GM23338 (cell line): Measurements from ENCODE around the gene BAAT.

Source experiments
- CREB1 ChIP-seq: fragments of 250-450 bp; sonication (Bioruptor Pico); IDR thresholded peaks from 2 replicates; pipeline ENCODE4 v1.5.0; 2020; ENCODE audit warnings: low read depth, mild to moderate bottlenecking, moderate library complexity
- CTCF ChIP-seq, 2 experiments: fragments of 200-600 bp in 1 of 2; sonication (generic) in 1 of 2; conservative IDR thresholded peaks; 2 replicates each; pipeline versions ENCODE4 v1.5.1 to v1.6.1; 2016 to 2017; ENCODE audit warnings: antibody characterized with exemption in 2 of 2, low read depth in 2 of 2, mild to moderate bottlenecking in 2 of 2, moderate library complexity in 1 of 2
- EZH2 ChIP-seq: fragments of 200-600 bp; sonication (generic); IDR thresholded peaks from one replicate; pipeline ENCODE4 v1.8.0; 2017; ENCODE audit warnings: antibody characterized with exemption, mild to moderate bottlenecking, low read depth; ENCODE audit not compliant: unreplicated experiment
- EZH2phosphoT487 ChIP-seq: fragments of 200-600 bp; sonication (generic); IDR thresholded peaks from one replicate; pipeline ENCODE4 v1.8.1; 2018; ENCODE audit warnings: antibody characterized with exemption; ENCODE audit not compliant: unreplicated experiment
- JUNB ChIP-seq: IDR thresholded peaks from one replicate; pipeline ENCODE4 v1.6.1; 2016; ENCODE audit warnings: antibody characterized with exemption; ENCODE audit not compliant: unreplicated experiment
- NANOG ChIP-seq: IDR thresholded peaks from 2 replicates; pipeline ENCODE4 v1.6.1; 2016; ENCODE audit warnings: antibody characterized with exemption, borderline replicate concordance
- POLR2AphosphoS5 ChIP-seq: IDR thresholded peaks from 2 replicates; pipeline ENCODE4 v1.6.1; 2016; ENCODE audit warnings: antibody characterized with exemption, low read depth
- REST ChIP-seq: IDR thresholded peaks from one replicate; pipeline ENCODE4 v1.6.1; 2018; ENCODE audit warnings: antibody characterized with exemption; ENCODE audit not compliant: unreplicated experiment
- STAT1 ChIP-seq: IDR thresholded peaks from one replicate; pipeline ENCODE4 v1.6.1; 2016; ENCODE audit warnings: antibody characterized with exemption; ENCODE audit not compliant: unreplicated experiment
- ZNF114 ChIP-seq: fragments of 250-450 bp; sonication (Bioruptor Pico); IDR thresholded peaks from 2 replicates; pipeline ENCODE4 v1.5.0; 2020; ENCODE audit warnings: mild to moderate bottlenecking, moderate library complexity
- ZNF331 ChIP-seq: fragments of 250-450 bp; sonication (Bioruptor Pico); IDR thresholded peaks from 2 replicates; pipeline ENCODE4 v1.5.0; 2020; ENCODE audit warnings: low read depth, mild to moderate bottlenecking, moderate library complexity
- TF ChIP-seq, protein P1 (sequence below): IDR thresholded peaks from 2 replicates; pipeline ENCODE4 v1.6.1; 2016; ENCODE audit warnings: antibody characterized with exemption

DNA sequence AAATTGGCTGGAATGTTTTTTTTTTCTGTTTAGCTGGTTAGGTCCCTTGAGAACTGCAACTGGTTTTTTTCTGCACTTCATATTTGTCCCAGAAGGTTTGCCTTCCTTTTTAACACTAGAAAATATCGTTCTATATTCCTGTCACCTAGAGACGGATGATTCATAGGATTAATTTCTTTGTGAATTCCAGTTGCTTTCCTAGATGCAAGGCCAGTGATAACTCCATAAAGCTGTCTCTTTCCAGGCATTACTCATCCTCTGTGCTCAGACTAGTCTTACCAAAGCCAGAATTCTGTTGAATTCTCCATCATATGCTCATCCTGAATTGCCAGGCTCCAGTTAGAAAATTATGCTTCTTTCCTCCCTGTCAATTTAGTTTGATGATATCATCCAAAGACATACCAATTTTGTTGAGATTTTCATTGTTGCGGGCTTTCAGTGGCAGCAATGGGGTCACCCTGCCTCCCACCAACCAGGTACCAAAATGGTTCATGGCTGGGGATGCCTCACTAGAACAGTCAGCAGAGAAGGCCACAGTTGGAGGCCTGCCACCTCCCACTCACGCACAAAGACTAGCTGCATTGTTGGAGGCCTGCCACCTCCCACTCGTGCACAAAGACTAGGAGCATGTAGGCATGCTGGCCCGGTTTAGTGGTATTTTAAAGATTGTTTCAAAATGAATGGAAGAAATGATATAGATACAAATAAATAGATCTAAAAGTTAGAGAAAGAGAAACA lies 8.5 kb downstream of the BAAT start:
- TF ChIP-seq CTCF (conservative IDR thresholded peaks at IDR 0.05; ENCODE audit: low read depth in 2 of 2) (no peak), EZH2 (no peak), POLR2AphosphoS5 (no peak), REST (no peak), CREB1 (CRISPR knock-in tag) (no peak), EZH2phosphoT487 (no peak), NANOG (no peak), STAT1 (no peak), ZNF331 (CRISPR knock-in tag) (no peak), JUNB (no peak), ZNF114 (CRISPR knock-in tag) (no peak)
- TF ChIP-seq, protein P1, sequence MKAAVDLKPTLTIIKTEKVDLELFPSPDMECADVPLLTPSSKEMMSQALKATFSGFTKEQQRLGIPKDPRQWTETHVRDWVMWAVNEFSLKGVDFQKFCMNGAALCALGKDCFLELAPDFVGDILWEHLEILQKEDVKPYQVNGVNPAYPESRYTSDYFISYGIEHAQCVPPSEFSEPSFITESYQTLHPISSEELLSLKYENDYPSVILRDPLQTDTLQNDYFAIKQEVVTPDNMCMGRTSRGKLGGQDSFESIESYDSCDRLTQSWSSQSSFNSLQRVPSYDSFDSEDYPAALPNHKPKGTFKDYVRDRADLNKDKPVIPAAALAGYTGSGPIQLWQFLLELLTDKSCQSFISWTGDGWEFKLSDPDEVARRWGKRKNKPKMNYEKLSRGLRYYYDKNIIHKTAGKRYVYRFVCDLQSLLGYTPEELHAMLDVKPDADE: no peak
